Measurements from ENCODE around the gene TMEM259.

TMEM259 gene

DNA sequence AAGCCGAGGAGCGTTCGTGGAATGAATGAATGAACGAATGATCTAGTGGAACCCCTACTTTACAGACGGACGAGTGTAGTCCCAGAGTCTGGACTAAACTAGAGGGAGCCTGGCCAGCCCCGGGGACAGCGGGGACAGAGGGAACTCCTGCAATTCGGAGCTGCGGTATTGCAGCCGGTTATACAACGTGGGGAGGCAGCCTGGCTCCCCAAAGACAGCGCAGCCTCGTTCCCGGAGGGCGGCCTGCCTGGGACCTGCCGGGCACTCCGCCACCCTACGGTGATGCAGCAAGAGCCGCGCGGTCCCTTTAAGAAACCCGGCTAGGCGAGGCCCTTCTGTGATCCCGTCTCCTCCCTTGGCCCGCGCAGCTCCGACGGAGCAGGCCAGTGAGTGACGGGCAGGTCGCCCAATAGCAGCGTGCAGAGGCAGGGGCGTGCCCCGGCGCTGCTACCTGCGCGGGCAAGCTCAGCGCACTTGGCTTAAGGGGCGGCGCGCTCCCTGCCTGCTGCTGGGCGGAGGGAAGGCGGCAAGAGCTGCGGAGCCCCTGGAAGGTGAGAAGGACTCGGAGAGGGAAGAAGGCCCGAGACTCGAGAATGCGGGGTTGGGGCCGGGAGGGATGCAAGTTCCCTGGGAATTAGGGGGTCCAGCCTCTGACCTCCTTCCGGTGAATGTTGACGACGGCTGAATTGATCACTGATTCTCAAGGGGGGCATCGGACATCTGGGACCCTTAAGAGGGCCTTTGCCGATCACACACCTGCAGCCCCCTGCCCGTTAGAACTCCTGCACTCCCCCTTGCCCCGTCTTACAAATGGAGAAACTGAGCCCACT, 18.9 kb upstream of the TMEM259 start, which contains the start of gene ABCA7:
TSS of gene ABCA7 (plus strand) at position 462 of the 830 bp plus-strand sequence. CDS start 1,255 bp downstream, outside the sequence.
- Histone ChIP-seq H2AFZ (peak within 1 kb of the TSS; percentile 71), H3K27ac (peak within 1 kb of the TSS; percentile 3), H3K4me3 (ENCODE audit: low read depth, low read length) (peak within 1 kb of the TSS; percentile 63), H3K9me3 (ENCODE audit: control insufficient read depth, low read length) (no peaks in the 10 kb centered on the region), H3K4me1 (peaks cover 5% of the 10 kb centered on the region), H3K79me2 (no peaks in the 10 kb centered on the region), H3K36me3 (ENCODE audit: control insufficient read depth, insufficient read depth, low read length) (no peaks in the 10 kb centered on the region), H3K27me3 (ENCODE audit: control insufficient read depth, insufficient read depth, low read length) (no peaks in the 10 kb centered on the region), H3K4me2 (ENCODE audit: low read length) (peak within 1 kb of the TSS; percentile 77), H3K9ac (no peak within 1 kb of the TSS)
- TF ChIP-seq, protein P1, sequence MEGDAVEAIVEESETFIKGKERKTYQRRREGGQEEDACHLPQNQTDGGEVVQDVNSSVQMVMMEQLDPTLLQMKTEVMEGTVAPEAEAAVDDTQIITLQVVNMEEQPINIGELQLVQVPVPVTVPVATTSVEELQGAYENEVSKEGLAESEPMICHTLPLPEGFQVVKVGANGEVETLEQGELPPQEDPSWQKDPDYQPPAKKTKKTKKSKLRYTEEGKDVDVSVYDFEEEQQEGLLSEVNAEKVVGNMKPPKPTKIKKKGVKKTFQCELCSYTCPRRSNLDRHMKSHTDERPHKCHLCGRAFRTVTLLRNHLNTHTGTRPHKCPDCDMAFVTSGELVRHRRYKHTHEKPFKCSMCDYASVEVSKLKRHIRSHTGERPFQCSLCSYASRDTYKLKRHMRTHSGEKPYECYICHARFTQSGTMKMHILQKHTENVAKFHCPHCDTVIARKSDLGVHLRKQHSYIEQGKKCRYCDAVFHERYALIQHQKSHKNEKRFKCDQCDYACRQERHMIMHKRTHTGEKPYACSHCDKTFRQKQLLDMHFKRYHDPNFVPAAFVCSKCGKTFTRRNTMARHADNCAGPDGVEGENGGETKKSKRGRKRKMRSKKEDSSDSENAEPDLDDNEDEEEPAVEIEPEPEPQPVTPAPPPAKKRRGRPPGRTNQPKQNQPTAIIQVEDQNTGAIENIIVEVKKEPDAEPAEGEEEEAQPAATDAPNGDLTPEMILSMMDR (IDR thresholded peaks at IDR 0.05): no peak

DNA sequence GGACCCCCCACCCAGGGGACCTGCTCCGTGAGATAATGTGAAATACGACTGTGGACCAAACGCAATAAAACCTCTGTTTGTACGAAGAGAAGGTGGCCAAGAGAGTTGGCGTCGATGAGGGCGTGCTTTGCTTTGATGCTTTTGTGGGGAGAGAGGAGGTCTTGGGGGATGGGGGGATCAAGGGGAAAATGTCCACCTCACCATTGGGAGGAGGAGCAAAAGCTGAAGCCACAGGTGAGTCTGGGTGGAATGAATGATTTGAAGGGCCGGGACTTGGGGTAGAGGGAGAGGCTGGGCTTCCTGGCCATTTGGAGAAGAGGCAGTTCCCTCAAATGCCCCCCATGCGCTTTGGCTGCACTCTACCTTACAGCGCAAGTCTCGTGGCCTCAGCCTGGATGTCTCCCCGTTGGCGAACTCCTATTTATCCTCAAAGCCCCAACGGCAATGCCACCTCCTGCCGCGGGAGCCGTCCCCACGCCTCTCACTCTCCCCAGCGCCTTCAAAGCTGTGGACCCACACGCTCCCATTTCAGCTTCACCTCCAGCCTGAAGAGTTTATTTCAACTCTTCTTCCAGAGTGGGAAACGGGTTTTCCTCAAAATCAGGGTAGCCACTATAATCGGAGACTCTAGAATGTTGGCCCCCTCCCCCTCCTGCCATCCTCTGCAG, 18.2 kb upstream of the TMEM259 start:
- peak overlapping the region; percentile 71 for H2AFZ ChIP-seq
- H3K27me3 ChIP-seq (ENCODE audit: control insufficient read depth, insufficient read depth, low read length): no peaks in the 10 kb centered on the region
- H3K9ac ChIP-seq: no peak overlapping the region
- no peaks in the 10 kb centered on the region for H3K79me2 ChIP-seq
- TF ChIP-seq, protein P1 (IDR thresholded peaks at IDR 0.05): no peak
- peaks cover 5% of the 10 kb centered on the region for H3K4me1 ChIP-seq
- H3K4me3 ChIP-seq (ENCODE audit: low read depth, low read length): peak overlapping the region; percentile 63
- H3K36me3 ChIP-seq (ENCODE audit: control insufficient read depth, insufficient read depth, low read length): no peaks in the 10 kb centered on the region
- peak overlapping the region; percentile 77 for H3K4me2 ChIP-seq (ENCODE audit: low read length)
- H3K27ac ChIP-seq: no peak overlapping the region
- H3K9me3 ChIP-seq (ENCODE audit: control insufficient read depth, low read length): no peaks in the 10 kb centered on the region

DNA sequence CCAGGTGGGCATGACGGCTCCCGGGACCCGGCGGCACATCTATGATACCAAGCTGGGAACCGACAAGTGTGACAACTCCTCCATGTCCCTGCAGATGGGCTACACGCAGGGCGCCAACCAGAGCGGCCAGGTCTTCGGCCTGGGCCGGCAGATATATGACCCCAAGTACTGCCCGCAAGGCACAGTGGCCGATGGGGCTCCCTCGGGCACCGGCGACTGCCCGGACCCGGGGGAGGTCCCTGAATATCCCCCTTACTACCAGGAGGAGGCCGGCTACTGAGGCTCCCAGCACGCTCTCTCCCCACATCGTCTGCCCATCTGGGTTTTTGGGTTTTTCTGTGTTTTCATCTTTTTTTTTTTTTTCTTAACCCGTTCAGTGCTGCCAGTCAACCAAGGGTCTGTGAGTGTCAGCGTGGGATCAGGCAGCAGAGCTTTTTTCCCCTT, 16.7 kb upstream of the TMEM259 start:
- no peak overlapping the region for H3K27ac ChIP-seq
- H2AFZ ChIP-seq: no peak overlapping the region
- H3K9ac ChIP-seq: no peak overlapping the region
- no peaks in the 10 kb centered on the region for H3K27me3 ChIP-seq (ENCODE audit: control insufficient read depth, insufficient read depth, low read length)
- no peaks in the 10 kb centered on the region for H3K79me2 ChIP-seq
- no peaks in the 10 kb centered on the region for H3K9me3 ChIP-seq (ENCODE audit: control insufficient read depth, low read length)
- no peak overlapping the region for H3K4me2 ChIP-seq (ENCODE audit: low read length)
- H3K36me3 ChIP-seq (ENCODE audit: control insufficient read depth, insufficient read depth, low read length): no peaks in the 10 kb centered on the region
- H3K4me1 ChIP-seq: peaks cover 5% of the 10 kb centered on the region
- TF ChIP-seq, protein P1 (IDR thresholded peaks at IDR 0.05): no peak
- no peak overlapping the region for H3K4me3 ChIP-seq (ENCODE audit: low read depth, low read length)

DNA sequence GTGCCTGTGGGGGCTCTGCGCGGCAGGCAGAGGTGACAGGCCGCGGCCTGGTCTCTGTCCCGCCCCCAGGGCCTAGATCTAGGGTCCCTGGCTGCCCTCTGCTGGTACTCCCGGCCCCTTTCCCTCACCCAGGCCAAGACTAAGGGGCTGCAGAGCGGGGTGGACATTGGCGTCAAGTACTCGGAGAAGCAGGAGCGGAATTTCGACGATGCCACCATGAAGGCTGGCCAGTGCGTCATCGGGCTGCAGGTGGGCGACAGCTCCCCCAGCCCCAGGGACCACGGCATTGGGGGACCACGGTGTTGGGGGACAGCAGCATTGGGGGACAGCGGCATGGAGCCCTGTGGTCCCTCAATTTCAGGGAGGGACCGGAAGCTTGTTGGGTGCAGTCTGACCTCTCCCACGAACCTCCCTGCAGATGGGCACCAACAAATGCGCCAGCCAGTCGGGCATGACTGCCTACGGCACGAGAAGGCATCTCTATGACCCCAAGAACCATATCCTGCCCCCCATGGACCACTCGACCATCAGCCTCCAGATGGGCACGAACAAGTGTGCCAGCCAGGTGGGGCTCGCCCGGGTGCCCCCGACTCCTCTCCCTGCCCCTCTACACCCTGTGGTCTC, 15.2 kb upstream of the TMEM259 start:
- Histone ChIP-seq H3K4me1 (peaks cover under 1% of the 10 kb centered on the region), H3K9ac (no peak overlapping the region), H2AFZ (no peak overlapping the region), H3K4me3 (ENCODE audit: low read depth, low read length) (no peak overlapping the region), H3K79me2 (no peaks in the 10 kb centered on the region), H3K4me2 (ENCODE audit: low read length) (no peak overlapping the region), H3K36me3 (ENCODE audit: control insufficient read depth, insufficient read depth, low read length) (no peaks in the 10 kb centered on the region), H3K9me3 (ENCODE audit: control insufficient read depth, low read length) (no peaks in the 10 kb centered on the region), H3K27ac (no peak overlapping the region), H3K27me3 (ENCODE audit: control insufficient read depth, insufficient read depth, low read length) (no peaks in the 10 kb centered on the region)
- TF ChIP-seq, protein P1 (IDR thresholded peaks at IDR 0.05): no peak
